ENCODE data around the gene LCK.
"Not testable (repeated sequence)": the region's sequence is repeated elsewhere in the genome, so short reads cannot be mapped to it uniquely, and the experiment has no call there.

LCK gene

DNA sequence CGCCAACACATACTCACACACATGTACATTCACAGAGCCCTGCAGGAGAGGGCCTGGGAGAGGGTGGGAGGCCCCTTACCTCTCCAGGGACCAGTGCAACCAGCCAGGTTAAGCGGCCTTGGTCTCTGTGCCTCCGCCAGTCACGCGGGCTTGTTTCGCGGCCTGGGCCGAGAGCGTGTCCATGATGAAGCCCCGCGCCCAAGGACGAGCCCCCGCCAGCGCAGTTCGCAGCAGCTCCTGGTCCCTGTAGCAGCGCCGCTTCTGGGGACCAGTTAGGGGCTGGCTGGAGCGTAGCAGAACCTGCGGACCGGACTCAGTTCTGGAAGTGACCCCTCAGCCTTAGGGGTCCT, 11.3 kb upstream of the LCK start:
- no peak for DNase-seq (ENCODE audit: low read depth in 2 of 2)

DNA sequence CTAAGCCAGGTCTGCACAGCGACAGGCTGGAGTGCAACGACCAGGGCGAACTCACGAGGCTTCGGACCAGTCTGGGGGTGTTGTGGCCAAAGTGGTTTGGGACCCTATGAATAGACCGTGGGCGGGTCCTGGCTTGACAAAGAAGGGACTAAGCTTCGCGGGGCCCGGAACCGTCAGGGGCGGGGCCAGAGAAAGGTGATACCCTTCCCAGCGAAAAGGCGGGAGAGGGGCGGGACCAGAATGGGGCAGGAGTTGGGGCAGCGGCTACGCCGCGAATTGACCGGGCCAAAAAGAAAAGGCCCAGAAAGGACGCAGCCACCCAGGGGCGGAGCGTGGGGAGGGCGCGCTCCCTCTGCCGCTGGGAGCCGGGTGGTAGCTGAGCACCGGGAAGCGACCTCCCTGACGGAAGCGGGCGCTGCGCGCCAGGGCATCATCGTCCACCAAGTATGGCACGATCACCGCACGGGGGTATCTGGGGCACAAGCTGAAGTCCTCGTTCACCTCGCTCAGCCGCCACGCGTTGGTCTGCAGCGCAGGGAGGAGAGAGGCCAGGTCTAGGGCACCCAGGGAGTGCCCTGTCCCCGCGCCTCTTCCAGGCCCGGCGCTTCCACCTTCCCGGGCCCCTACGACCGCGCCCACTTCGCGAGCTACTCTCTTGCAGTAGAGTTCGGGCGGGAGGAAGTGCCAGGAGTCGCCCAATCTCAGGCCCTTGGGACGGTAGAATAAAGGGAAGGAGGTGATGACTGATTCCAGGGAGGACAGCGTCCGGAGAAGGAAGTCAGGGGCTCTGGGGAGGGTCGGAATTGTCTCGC, 10.7 kb upstream of the LCK start:
- DNase-seq (ENCODE audit: low read depth in 2 of 2): peak in 1 of 2 donors; percentile 47

DNA sequence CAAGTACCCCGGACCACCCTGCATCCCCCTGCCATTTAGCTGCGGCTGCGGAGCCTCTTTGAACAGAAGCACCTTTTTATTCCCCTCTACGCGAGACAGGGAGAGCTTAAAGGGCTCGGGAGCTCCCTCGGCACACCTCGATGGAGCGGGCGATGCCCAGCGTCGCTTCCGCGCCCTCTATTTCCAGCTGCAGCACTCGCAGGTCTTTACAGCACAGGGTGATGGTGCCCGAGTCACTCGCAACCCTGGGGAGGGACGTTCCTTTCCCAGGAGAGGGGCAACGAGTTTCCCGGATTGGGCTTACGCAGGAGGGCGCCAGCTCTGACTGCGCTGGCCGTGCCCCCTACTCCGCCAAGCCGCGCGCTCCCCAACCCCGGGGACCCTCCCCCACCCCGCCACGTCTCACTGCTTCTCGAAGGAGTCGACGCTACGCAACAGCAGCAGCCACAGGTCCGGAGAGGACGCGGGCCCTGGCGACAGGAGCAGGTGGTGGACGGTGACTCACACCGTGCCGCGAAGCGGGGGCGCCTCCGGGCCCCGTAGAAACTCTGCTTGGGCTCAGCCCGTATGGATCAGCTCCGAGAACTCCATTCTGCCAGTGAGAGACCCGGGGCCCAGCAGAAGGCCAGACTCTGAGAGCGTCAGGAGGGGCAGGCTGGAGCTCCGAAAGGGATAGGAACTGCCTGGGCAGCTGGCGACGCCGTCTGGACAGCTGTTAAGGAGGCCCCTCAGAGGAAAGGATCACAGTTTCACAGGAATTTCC, 9.9 kb upstream of the LCK start:
- DNase-seq (ENCODE audit: low read depth in 2 of 2): peak in 1 of 2 donors; percentile 26

DNA sequence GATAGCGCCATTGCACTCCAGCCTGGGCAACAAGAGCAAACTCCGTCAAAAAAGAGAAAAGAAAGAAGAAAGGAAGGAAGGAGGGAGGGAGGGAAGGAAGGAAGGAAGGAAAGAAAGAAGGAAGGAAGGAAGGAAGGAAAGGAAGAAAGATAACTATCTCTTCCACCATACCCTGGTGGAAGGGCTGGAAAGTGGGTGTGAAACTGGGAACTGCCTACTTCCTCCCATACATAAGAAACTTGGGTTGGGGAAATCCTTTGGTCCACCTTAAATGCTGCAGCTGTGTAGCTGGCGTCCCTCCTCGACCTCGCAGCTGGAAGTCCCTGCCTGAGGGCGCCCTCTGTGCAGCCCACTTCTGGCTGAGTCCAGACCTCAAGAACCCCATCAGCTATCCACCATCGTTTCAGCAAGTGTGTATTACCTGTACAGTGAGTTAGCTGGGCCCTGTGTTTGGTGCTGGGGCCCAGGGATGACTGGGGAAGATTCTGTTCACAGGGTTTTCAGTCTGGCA, 8.7 kb upstream of the LCK start:
- DNase-seq (ENCODE audit: low read depth in 2 of 2): no peak

DNA sequence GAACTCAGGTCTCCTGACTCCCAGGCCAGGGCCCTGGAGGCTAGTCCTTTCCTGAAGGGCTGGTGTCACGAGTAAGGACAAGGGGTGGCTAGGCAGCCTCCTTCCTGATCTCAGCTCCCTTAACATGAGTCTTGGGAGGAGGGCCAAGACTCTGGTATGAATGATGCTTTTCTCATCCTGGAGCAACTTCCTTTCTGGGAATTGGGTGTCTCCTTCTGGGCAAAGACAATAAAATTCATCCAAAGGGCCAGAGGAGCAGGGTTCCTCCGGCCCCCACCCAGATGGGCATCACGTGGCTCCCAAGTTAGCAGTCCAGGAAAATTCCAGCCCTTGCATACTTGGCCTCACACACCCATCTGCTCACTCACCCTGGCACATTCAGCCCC, 4.2 kb upstream of the LCK start, which contains the start of gene FAM167B:
TSS of gene FAM167B (plus strand) at position 335 of the 386 bp plus-strand sequence. CDS start 200 bp downstream, outside the sequence.
- DNase-seq (ENCODE audit: low read depth in 2 of 2): no peak

DNA sequence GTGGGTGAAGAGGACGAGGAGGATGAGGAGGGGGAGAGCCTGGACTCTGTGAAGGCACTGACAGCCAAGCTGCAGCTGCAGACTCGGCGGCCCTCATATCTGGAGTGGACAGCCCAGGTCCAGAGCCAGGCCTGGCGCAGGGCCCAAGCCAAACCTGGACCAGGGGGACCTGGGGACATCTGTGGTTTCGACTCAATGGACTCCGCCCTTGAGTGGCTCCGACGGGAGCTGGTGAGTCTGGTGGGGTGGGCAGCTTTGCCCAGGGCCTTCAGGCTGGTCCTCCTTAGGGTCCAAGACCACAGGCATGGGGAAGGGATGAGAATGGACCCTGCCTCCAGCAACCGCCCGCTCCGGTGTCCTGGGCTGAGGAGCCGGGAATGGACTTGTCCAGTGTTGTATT, 3.6 kb upstream of the LCK start:
- DNase-seq (ENCODE audit: low read depth in 2 of 2): no peak

DNA sequence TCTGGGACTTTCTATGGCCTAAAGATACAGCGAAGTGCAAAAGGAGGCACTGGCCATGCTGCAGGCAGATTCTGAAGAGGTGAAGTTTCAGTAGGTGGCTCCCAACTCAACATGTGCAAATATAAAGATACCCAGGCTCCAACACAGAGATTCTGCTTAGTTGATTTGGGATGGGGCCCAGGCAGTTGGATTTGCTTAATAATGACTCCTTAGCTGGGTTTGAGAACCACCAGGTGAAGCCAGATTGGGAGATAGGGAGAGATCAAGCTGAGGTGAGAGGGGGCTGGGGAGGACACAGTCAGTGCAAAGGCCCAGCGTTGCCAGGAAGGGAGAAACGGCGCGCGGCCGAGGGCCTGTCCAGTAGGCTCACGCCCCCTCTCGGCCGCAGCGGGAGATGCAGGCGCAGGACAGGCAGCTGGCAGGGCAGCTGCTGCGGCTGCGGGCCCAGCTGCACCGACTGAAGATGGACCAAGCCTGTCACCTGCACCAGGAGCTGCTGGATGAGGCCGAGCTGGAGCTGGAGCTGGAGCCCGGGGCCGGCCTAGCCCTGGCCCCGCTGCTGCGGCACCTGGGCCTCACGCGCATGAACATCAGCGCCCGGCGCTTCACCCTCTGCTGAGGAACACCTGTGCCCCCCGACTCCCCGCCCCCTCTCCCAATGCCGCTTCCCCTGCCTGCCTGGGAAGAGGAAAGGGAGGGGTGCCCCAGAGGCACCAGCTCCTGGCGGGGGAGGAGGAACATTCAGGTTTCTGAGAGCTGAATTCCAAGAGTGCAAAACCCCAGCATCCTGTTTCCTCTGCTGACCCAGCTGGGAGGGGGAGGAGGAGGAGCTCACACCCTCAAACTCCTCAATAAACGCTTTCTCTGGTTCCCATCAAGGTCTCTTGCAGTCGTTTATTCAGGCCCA, 2.8 kb upstream of the LCK start:
- DNase-seq (ENCODE audit: low read depth in 2 of 2): peak in 1 of 2 donors; percentile 56

DNA sequence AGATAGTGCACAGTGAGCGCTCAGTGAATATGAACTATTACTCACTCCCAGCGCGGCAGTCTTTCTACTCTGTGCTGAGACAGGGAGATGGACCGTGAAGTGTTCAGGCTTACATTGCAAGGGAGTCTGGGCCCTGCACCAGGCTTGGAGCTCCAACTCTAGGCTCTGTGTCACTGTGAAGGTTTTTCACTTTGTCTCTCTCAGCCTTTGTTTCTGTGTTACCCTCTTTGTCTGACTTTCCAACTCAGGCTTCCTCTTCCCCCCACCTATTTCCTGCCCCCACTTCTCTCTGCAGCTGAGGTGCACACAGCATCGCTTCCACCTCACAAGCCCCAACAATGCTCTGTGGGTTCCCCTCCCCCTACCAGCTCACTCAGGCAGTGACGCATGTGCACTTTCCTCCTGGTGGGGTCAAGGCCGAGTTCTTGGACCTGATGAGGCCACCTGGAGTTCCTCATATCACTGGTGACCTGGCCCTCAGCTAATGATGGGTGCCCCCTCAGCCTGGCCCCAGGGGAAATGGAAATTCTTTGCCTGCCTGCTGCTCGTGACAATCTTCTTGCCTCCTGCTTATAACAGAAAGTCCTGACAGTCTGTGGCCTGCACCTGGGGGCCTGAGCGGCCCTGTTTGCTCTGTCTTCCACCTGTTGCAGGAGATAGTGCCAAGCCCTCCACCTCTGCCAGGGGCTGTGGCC, 1.1 kb upstream of the LCK start:
- DNase-seq (ENCODE audit: low read depth in 2 of 2): peak; percentile 55 to 66

DNA sequence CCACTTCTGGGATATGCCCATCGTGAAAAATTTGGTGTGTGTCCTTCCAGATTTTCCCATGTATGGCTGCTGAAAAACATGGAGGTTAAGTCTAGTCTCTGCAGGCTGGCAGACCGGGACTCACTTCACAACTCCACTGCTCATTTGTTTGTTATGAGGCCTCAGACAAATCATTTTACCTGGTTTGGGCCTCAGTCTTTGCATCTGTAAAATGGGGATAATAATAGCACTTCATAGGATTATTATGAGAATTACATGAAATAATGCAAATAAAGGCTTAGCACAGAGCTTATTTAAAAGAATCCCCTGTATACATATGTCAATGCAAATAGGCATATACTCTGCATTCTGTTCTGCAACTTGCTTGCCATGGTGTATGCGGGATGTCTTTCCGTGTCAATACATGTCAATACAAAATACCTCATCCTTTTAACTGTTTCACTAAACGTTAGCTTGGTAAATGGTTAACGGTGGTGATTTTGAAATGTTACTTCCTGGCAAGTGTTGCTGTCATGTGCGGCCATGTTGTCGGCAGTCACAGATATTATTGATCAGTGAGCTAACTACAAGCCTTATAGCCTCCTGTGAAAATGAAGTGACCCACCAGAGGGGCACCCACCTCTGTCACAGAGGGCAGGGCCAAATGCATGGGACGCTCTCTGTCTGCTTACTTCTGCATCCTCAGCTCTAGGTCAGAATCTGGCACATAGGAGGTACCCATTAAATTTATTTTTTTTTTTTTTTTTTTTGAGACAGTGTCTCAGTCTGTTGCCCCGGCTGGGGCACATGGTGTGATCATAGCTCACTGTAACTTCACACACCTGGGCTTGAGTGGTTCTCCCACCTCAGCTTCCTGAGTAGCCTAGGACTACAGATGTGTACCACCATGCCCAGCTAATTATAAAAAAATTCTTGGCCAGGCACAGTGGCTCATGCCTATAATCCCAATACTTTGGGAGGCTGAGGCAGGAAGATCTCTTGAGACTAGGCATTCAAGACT, 4.3 kb downstream of the LCK start:
- no peak for DNase-seq (ENCODE audit: low read depth in 2 of 2)

DNA sequence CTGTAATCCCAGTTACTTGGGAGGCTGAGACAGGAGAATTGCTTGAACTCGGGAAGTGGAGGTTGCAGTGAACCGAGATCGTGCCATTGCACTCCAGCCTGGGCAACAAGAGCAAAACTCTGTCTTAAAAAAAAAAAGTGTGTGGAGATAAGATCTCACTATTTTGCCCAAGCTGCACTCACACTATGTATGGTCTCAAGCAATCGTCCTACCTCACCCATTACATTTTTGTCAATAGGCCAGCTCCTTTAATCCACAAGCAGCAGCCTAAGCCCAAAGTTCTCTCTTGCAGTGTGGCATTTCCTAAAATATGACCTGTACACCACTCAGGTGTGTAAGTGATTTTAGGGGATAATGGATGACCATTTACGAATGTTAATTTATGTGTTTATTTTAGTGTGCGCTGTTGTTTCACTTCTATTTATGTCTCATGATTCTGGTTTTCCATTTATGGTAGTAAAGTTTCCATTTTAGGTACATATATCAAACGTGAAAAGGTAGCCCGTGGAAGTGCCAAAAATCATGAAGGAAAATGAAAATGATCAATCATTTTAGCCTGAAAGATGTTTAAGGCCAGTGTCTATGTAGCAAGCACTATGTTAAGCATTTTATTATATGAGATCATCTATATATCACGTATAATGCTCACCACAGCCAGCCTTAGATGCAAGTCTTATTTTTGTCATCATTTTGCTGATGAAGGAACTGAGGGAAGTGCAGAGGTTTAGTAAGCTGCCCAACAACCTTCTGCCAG, 5.6 kb downstream of the LCK start:
- DNase-seq (ENCODE audit: low read depth in 2 of 2): no peak

DNA sequence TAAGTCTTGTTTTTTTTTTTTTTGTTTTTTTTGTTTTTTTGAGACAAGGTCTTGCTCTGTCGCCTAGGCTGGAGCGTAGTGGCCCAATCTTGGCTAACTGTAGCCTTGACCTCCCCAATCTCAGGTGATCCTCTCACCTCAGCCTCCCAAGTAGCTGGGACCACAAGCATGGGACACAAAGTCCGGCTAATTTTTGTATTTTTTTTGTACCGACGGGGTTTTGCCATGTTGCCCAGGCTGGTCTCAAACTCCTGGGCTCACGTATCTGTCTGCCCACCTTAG, 6.1 kb downstream of the LCK start:
- no peak for DNase-seq (ENCODE audit: low read depth in 2 of 2)

DNA sequence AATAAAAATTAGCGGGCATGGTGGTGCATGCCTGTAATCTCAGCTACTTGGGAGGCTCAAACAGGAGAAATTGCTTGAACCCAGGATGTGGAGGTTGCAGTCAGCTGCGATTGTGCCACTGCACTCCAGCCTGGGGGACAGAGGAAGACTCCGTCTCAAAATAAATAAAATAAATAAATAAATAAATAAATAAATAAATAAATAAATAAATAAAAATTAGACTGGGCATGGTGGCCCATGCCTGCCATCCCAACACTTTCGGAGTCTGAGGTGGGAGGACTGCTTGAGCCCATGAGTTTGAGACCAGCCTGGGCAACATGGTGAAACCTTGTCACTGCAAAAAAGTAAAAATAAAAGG, 12.2 kb downstream of the LCK start:
- DNase-seq (ENCODE audit: low read depth in 2 of 2): not testable (repeated sequence)

DNA sequence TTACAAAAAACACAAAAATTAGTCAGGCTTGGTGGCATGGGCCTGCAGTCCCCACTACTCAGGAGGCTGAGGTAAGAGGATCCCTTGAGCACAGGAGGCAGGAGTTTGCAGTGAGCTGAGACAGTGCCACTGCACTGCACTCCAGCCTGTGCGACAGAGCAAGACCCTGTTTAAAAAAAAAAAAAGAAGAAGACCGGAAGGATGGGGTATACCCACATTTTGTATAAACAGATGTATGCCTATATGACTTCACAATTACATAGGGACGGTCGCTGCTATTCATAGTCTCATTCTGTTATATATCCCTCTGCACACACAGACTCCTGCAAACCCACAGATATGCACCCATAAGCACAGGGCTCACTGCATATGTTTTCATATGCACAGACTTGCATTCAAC, 12.7 kb downstream of the LCK start:
- DNase-seq (ENCODE audit: low read depth in 2 of 2): no peak

DNA sequence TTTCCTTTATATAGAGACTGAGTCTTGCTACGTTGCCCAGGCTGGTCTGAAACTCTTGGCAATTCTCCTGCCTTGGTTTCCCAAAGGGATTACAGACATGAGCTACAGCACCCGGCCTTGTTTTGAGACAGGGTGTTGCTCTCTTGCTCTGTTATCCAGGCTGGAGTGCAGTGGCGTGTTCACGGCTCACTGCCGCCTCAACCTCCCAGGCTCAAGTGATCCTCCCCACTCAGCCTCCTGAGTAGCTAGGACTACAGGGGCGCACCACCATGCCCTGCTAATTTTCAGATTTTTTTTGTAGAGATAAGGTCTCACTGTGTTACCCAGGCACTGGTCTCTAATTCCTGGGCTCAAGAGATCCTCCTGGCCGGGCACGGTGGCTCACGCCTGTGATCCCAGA, 14.8 kb downstream of the LCK start:
- DNase-seq (ENCODE audit: low read depth in 2 of 2): no peak

DNA sequence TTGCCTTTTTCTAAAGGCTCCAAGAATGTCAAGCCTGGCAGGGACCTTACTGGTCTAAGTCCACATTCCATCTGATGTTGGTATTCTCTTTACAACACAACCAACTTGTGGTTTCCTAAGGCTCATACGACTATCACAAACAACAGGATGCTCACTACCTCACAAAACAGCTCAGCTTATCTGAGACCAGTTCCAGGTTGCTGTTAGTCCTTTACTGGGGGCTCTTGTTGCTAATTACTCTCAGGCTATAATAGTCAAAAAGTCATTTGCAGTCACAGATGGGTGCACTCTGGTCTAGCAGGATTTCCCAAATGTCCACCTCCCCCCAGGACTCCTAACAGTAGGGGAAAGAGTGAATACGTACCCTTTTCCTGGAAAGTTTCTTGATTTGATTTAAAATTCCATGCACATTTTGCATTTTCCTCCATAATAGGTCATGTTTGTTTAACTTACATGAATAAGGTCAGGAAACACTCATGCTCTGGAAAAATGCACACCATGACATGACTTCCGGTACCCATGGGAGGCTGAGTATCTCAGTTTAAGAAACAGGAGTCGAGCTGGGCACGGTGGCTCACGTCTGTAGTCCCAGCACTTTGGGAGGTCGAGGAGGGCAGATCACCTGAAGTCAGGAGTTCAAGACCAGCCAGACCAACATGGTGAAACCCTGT, 16.0 kb downstream of the LCK start:
- DNase-seq (ENCODE audit: low read depth in 2 of 2): no peak

DNA sequence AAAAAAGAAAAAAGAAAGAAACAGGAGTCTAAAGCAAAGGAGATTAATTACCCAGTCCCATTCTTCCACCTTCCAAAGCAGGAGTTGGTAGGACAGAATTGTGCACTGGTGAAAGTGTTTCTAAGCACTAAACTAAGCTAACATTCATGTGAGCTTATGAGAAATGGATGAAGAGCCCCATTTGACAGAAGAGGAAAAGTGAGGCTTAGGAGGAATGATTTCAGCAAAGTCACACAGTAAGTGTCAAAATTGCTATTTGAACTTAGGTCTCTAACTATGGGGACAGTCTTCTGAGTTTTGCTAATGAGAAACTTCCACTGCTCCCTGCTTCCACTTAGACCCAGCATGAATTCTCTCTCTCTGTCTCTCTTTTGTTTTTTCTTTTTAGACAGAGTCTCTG, 18.7 kb downstream of the LCK start:
- DNase-seq (ENCODE audit: low read depth in 2 of 2): no peak

DNA sequence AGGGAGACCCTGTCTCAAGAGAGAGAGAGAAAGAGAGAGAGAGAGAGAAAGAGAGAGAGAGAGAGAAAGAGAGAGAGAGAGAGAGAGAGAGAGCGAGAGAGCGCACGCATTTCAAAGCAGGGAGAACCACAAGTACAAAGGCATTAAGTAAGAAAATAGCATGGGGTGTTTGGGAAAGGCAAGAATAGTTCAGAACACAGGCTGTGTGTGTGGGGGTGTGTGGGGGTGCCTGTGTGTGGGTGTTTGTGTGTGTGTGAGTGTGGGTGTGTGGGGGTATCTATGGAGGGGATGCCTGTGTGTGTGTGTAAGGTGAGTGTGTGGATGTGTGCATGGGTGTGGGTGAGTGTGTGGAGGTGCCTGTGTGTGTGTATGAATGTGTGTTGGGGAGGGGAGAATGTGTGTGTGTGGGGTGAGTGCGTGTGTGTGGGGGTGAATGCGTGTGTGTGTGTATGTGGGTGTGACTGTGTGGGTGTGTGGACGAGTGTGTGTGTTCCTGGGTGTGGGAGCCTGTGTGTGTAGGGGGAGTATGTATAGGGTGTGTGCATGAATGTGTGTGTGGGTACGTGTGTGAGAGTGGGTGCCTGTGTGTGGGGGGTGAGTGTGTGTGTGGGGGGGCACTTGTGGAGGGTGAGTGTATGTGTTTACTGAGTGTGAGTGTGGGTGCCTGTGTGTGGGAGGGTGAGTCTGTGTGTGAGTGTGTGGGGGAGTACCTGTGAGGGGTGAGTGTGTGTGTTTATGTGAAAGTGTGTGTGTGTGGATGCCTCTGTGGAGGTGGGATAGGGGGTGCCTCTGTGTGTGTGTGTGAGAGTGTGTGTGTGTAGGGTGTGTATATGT, 21.7 kb downstream of the LCK start:
- no peak for DNase-seq (ENCODE audit: low read depth in 2 of 2)
